Effector CD4-positive, alpha-beta T cell (primary cell): ENCODE data around the gene LUM. TPM values are rescaled to one million over a fixed set of nuclear protein-coding genes. Genes with fewer than 3 reads are reported as not detected.

Experiments used
- DNase-seq: peaks from one replicate; pipeline ENCODE4 v3.0.0-alpha.2; 2020
- total RNA-seq: gene quantifications from one replicate; lab custom pipeline; 2026; lab: John Stamatoyannopoulos, UW

LUM gene, protein sequence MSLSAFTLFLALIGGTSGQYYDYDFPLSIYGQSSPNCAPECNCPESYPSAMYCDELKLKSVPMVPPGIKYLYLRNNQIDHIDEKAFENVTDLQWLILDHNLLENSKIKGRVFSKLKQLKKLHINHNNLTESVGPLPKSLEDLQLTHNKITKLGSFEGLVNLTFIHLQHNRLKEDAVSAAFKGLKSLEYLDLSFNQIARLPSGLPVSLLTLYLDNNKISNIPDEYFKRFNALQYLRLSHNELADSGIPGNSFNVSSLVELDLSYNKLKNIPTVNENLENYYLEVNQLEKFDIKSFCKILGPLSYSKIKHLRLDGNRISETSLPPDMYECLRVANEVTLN
- total RNA-seq, result not detected

DNA sequence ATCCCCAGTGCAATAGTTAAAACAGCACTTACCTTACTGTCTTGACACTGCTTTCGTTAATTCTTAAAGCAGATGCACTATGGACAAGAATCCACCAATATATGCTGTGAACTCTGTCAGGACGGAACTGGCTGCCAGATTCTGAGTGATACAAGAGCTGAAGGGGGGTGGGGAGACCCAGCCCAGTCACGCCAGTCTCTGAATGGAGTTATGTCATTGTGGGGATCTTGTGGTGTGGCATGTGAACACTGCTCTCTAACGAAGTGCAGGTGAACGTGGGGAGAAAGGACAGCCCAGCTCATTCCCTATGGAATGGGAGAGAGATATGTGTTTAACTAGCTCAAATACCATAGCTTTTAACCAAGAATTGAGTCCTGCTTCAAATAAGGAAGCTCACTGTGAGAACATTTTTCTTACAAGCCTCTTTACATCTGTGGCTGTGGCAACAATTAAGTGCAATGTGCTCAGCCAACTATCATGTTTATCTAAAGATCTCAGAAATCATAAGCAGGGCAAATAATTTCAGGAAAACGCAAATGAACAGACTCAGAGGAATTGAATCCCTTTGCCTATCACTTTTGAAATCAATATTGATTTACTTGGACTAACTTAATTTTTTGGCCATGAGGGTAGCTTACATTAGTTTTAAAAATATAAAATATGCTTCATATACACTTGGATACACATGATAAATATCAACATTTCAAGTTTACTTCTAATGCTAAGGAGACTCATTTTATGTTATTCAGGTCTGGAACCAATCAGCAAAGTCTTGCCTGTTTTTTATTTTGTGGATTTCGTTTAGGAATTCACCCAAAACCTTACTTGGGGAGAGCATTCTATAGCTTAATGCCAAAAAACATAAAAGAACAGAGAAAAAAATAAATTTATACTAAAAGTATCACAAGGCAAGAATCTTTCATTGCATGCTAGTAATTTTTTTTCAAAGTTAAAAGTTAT is at the start of gene LUM:
Gene LUM (minus strand): TSS at position 129 of the 960 bp plus-strand sequence. CDS start 2,515 bp downstream, outside the sequence.
- DNase-seq, result no peak

DNA sequence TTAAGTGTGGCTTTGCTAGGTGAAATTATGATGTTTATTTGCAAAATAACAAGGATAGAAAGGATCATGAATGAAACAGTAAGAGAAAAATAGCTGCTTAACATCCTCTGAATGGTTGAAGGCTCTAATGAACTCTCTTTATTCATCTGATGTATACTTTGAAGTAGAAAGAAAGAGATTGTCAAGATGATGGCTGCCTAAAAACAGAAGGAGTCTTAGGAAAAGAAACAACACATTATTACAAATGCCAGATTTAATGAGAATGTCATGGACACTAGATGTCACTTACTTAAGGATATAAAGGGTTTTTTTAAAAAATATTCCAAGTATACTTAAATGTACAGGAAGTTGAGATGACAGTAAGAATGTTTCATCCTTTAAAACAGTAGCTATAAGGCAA is 49.7 kb upstream of the LUM start:
- no peak for DNase-seq

DNA sequence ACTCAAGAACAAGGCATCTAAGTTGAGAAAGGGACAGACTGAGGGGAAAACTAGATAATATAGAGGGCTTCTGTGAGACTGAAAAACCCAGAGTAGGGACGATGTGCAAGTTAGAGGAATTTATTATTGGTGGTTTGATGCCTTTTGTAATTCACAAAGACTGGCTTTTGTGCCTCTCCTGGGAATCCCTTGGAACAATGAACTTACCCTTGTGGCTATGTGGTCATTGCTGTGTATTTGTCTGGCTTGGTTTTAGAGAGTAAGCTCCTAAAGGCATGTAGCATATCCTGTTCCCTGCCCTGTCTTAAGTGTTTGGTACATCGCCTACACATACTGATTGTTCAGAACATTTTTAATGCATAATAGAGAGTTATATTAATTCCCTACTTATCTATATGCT is 44.7 kb upstream of the LUM start:
- no peak for DNase-seq

DNA sequence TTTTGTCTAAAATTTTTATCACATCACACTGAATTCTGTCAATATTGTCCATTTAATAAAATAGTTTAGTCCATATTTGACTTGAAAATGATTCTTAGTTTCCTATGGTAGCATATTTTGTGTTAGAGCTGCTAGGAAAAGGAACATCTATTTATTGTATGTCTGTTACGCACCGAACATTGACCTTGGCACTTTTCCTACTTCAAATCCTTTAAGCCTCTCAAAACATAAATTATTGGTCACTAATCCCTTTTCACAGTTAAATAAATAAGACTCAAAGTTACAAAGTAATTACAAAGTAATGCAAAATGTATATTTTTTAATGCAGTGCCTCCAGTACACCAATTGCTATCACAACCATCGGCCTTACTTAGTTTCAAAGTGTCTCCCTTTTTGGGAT is 42.8 kb upstream of the LUM start:
- DNase-seq, result no peak

DNA sequence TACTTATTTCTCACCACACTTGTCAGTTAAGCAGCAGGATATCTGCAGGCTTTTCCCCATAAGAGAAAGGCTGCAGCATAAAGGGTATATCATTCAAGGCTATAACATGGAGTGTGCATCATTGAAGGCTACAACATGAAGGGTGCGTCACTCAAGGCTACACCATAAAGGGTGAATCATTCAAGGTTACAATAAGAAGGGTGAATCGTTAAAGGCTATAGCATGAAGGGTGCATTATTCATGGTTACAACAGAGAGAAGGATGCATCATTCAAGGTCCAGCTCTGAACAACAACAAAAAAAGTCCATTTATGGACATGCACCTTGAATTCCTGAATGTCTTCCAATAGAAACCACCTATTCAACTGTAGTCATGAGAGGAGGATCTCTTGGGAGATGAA is 32.8 kb upstream of the LUM start:
- DNase-seq, result no peak

DNA sequence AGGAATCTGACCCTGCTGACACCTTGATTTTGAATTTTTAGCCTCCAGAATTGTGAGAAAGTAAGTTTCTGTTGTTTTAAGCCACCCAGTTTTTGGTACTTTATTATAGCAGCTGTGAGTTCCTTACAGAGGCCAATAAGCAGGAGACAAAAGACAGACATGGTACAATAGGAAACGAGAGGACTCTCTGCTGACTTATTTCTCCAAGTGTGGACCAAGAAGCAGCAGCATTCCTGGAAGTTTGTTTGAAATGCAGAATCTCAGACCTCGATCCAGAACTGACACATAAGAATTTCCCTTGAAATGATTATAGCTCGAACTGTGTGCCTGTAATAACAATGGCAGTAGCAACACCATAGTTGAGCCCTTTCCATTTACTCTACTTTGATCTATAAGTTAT is 31.9 kb upstream of the LUM start:
- DNase-seq, result no peak

DNA sequence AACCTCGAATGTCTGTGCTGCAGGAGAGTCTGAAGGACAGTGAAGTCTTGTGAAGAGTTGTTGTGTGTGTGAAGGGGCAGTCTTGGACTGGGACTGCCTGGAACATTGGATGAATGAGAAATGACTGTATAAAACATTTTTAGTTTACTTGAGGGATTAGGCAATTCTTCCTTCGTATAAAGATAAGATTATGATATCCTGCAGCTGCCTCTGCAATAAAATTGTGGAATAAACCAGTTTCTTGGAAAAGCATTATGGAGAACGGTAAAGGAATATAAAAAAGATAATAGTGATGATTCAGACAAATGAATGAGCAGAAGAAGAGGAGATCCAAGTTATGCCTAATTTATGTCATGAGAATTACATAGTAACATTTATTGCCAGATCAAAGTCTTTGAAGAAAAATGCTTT is 30.9 kb upstream of the LUM start:
- no peak for DNase-seq

DNA sequence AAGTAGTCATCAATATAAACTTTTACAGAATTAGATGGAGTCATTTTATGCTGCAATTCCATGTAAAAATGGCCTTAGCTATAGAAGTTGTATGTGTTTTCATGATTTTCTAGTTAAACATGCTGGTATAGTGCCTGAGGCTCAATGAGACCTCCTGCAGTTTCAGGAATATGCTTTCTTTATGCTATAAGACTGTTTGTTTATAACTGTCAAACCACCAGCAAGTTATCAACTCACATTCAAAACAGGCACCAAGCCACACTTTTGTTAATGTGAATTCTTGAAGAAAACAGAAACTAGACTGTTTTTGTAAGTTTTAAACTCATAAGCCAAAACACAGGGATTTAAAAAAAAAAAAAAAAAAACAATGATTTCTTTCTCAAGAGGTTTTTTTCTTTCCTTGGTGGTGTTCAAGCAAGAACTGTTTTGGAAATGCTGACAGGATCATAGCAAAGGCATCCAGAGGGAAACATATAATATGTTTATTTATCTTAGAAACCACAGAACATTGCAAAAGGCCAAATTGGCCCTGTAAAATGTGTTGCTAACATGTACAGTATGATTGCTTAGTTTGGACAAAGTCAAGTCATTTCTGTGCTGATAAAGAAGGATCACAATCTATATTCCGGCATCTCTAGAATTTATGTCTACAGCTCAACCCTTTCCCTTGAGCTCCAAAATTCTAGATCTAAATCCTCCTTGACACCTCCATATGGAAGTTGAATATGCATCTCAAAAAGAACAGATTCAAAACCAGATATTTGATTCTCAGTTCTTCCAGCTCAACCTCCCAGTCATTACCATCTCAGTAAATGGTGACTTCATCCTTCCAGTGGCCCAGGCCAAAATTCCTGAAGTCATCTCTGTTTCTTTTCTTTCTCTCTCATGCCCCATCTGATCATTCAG is 29.0 kb upstream of the LUM start:
- DNase-seq, result no peak

DNA sequence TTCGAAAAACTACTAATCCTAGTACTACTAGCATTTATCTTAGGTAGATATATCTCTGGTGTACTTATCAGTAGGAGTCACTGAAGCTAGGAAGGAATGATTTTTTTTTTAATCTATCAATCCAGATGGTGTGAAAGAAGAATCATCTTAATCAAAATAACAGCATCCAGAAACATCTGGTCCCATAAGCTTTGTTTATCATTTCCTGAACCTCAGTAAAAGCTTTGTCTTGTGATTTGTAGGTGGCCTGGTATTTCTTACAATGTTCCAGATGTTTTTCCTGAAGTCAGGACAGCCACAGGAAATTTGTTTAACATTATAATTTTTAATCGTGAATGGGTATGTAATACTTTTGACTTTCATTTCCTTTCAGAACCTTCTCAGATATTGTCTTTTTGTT is 28.0 kb upstream of the LUM start:
- DNase-seq, result no peak

DNA sequence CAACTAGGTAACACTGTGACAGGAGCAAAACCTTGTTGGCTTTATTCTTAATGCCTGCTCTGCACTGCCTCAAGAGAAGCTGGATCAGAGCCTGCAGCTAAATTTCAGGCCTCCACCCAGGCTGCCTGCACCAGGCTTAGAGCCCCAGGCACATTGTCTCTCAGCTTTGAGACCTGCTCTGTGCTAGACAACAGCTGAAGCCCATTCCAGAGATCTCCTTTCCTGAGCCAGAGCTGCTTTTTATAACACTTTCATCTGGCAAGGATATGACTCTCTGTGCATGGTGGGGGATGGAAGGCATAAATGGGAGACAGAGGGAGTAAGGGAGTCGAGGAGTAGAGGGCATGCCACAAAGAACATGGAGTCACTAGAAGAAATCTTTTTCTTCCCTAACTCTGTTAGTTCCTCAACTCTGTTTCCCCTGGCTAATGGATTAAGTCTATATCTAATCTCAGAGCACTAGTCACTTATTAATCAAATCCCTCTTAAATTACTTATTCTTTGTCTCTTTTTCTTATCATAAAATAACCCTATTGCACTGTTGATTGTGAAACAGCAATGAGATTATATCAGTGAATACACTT is 27.1 kb upstream of the LUM start:
- no peak for DNase-seq

DNA sequence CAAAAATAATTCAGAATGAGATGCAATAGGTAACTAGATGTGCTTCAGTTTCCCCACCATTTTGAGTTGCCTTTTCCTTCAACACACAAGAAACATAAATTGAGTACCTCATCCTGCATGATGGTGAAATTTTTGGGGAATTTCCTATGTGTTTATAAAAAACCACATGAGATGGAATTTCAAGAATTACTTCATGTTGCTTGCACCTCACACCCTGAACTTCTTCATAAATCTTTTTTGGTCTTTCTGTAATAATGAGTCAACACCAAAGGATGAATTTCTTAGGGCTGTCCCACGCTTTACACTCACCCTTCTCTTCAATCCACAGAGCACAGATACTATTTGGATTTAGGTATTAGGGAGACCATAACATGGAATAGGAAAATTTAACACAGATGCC is 22.6 kb upstream of the LUM start:
- DNase-seq, result no peak

DNA sequence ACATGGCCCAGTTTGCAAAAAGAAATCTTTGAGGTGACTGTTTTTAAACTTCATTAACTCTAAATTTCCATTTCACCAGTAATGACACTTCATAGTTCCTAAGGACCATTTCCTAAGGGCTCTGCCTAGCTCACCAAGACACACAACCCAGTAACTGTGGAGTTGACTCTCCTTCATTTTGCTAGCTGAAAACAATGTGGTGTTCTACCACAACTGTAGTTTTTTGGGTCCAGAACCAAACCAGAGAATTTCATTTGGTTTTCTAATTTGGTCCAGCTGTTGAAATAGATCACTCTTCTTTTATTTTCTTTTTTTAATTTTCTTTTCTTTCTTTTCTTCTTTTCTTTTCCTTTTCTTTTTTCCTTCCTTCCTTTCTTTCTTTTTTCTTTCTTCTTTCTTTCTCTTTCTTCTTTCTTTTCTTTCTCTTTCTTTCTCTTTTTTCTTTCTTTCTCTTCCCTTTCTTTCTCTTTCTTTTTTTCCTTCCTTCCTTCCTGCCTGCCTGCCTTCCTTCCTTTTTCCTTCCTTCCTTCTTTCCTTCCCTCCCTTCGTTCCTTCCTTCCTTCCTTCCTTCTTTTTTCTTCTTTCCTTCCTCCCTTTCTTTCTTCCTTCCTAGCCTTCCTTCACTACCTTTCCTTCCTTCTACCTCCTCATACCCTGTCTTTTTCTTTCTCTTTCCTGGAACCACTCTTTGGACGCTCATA is 18.5 kb upstream of the LUM start:
- DNase-seq, result no peak

DNA sequence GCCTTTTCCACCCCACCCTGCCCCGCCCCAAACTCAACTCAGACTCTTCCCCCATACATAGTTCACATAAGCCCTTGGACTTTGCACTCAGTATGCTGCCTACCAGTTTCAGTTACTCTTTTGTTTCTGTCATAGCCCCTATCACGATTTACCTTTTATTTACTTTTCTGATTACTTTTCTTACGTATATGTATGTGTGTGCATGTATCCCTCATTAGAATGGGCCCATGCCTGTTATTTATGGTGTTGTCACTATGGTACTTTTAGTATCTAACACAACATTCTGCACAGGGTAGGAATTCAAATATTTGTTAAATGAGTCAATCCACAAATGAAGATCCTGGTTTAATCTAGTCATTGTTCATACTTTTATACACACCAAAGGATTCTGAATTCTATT is 16.5 kb upstream of the LUM start:
- DNase-seq, result no peak

DNA sequence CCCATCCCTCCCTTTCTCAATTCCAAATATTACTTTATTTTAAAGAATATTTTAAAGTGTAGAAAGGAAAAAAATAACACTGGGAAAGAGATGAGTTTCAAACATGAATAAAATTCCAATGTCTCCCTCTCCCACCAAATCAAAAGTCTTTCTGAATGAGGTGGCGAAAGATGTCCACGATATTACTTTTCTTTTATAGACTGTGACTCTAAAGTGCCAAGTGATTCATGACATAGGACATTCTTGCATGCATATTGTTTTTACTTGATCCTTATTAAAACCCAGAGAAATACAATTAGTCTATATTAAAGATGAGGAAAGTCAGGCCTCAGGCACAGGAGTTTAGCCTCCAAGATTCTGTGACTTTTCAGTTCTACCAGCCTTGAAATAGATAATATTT is 16.0 kb upstream of the LUM start:
- no peak for DNase-seq

DNA sequence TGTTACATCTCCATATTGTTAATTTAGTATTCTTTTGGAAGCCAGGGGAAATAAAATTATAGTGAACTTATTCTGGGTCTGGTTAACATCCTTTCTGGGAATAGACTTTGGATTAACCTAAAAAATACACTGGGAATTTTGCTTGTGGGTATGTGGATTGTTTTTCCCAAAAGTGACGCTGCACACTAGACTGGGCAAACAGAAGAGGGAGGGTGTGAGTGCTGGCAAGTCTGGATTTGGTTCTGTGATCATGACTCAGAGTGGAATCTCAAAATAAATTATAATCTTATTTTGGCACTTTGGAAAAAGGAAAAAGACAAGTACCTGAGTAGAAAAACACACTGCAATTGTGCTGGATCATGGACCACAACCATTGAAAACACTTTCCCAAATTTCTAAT is 15.2 kb upstream of the LUM start:
- no peak for DNase-seq

DNA sequence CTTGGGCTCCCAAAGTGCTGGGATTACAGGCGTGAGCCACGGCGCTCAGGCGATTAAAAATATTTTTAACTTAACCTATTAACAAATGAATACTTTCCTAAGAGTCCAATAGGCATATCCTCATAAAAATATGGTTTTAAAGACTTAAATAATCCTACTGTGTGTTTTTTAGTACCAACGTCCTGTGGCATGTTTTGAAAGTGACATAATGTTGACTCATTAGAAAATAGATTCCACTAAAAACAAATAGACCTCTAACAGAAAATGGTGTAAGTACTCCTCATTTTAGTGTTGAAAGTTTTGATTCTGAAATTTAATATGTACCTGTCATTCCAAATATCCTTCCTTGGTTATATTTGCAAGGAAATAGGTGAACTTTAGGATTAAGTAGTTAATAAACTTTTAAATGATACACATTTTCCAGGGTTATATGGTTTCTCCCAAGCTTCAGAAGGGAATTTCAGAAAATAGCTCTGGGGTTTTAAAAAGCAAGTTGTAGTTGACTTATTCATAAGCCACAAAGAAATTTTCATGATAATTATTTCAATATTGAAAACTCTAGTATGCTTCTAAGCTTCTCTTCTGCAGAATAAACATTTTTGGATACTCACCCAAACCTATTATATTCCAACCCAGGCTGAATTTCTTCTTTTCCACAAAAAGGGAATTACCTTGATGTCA is 12.1 kb upstream of the LUM start:
- DNase-seq, result no peak

DNA sequence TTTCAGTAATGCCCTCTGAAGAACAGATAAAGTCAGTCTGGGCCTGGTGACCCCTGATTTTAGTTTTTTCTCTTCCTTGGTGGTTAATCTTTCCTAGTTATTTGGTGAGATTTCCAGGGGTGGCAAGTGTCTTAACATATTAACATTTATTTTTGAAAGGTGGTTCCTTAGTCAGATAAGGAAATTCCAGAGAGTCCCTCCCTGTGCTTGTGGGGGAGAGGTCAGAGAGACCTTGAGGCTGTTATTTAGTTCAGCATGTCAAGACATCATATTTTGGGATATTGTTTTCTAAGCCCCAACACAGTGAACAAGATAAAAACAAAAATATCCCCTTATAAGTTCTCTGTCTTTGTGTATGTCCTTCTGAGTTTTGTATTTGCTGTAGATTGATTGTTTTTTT is 9.5 kb upstream of the LUM start:
- DNase-seq, result no peak

DNA sequence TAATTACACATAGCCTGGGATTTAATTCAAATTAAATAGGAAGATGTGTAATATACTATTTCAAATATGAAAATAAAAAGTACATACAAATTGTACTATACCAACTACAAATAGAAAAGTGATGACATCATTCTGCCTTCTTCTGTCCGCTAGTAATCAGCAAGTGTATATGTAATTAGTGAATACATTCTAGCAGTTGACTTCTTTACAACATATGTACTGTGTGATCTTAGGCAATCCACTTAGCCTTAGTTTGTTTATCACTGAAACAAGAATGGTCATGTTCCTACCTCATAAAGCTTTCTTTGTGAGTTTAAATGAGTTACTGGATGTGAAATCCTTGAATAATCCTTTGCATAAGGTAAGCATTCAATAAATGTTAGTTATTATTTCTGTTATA is 7.8 kb upstream of the LUM start:
- DNase-seq, result no peak

DNA sequence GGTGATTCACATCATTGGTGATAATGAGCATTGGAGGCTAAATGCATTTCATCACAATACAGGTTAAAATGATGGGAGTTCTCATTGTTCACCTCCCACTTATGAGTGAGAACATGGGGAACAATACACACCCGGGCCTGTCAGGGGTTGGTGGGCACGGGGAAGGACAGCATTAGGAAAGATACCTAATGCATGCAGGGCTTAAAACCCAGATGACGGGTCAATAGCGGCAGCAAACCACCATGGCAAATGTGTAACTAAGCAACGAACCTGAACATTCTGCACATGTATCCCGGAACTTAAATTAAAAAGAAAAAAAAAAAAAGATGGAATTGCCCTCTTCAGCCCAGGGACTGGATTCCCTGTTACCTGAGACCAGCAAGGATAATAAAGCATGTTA is 2.3 kb upstream of the LUM start:
- no peak for DNase-seq

DNA sequence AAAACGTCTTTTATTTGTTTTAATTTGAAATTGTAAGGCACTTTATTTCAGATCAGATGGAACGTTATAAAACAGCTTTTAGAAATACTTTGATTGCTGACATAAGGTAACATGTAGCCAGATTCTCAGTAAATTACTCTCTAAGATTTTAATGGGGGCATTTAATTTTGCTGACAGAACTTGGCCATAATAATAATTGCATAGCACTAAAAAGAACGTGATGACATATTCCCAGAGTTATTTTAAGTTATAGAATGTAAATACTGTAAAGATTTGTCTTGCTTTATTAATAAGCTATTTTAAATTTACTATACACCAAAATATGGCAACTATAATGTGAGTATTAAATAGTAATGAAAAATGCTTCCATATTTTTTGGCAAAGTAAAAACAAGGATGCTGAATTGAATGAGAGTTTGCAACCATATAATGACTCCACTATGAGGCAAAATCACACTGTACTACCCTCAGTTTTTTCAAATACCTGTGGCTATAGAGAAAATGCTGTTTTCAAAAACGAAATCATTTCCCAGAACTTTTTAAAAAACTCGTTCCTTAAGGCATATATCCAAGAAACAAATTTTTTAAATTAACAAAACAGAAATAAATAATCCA is 876 bp downstream of the LUM start:
- no peak for DNase-seq
